ENCODE results near the gene PITPNB. TPM values are rescaled to one million over a fixed set of nuclear protein-coding genes. Genes with fewer than 3 reads are reported as not detected.

Gene PITPNB
- total RNA-seq, 1 donor from 2014 or later = 16.8 TPM

DNA sequence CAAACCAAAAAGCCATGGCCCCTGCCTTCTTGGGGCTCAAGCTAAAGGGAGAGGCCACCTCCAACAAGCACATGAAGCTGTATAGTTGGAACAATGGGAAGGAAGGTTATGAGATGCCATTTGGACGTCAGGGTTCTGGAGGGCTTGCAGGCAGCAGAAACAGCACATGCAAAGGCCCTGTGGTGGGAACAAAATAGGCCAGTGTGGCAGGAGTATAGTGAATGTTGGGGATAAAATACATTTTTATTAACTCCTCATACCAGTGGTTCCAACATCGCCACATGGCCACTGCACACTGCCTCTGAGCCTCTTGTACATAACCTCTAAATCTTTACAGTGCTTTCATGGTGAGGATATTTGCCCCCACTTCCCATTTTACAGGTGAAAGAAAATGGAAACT, 85.3 kb downstream of the PITPNB start:
- no peak for FAIRE-seq

DNA sequence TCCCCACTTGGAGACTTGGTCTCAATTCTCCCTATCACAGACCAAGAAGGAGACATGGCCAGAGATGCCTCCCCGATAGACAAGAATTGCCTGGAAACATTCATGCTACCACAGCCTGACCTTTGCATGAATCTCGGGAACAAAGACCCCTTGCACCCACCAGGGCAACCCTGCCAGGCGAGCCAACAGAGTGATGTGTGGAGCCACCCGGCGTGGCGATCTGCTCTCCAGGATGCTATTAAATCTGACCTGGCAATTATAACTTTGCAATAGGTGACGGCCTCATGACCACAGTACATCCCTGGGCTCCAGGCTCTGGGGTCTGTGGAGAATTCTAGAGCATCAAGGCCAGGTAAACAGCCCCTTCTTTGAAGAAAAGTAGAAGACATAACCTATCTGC, 86.5 kb downstream of the PITPNB start:
- H3K27me3 ChIP-seq (ENCODE audit: control insufficient read depth, insufficient read depth, low read length) = no peaks in the 10 kb centered on the region
- TF ChIP-seq, protein P1, sequence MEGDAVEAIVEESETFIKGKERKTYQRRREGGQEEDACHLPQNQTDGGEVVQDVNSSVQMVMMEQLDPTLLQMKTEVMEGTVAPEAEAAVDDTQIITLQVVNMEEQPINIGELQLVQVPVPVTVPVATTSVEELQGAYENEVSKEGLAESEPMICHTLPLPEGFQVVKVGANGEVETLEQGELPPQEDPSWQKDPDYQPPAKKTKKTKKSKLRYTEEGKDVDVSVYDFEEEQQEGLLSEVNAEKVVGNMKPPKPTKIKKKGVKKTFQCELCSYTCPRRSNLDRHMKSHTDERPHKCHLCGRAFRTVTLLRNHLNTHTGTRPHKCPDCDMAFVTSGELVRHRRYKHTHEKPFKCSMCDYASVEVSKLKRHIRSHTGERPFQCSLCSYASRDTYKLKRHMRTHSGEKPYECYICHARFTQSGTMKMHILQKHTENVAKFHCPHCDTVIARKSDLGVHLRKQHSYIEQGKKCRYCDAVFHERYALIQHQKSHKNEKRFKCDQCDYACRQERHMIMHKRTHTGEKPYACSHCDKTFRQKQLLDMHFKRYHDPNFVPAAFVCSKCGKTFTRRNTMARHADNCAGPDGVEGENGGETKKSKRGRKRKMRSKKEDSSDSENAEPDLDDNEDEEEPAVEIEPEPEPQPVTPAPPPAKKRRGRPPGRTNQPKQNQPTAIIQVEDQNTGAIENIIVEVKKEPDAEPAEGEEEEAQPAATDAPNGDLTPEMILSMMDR (IDR thresholded peaks at IDR 0.05; ENCODE audit: insufficient read depth, low read length, severe bottlenecking) = no peak
- DNase-seq (ENCODE audit: low read depth) (no peak), FAIRE-seq (no peak)
- H3K36me3 ChIP-seq (ENCODE audit: control insufficient read depth, insufficient read depth, low read length) = no peaks in the 10 kb centered on the region
- no peak overlapping the region for H3K4me3 ChIP-seq (ENCODE audit: low read depth, low read length)

More for the DNA sequence above, 85.3 kb downstream of the PITPNB start:
- Histone ChIP-seq H3K36me3 (ENCODE audit: control insufficient read depth, insufficient read depth, low read length) (no peaks in the 10 kb centered on the region), H3K27me3 (ENCODE audit: control insufficient read depth, insufficient read depth, low read length) (no peaks in the 10 kb centered on the region), H3K4me3 (ENCODE audit: low read depth, low read length) (no peak overlapping the region)
- DNase-seq (ENCODE audit: low read depth) = no peak
- TF ChIP-seq, protein P1 (IDR thresholded peaks at IDR 0.05; ENCODE audit: insufficient read depth, low read length, severe bottlenecking) = no peak

DNA sequence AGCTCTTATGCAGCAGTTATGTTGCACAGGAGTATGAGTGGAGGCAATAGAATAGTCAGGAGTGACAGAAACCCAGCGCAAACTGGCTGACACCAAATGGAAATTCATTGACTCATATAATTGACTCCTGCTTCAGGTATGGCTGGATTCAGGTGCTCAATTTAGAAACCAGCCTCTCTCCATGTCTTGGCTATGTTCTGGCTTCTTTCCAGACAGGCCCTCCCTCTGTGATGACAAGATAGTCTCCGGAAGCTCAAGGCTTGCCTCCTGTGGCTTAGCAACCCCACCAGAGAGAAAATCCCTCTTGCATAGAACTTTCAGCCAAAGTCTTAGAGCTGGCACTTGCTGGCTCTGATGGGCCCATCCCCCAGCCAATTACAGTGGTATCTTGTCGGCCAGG, 89.4 kb downstream of the PITPNB start:
- FAIRE-seq (no peak), DNase-seq (ENCODE audit: low read depth) (no peak)
- TF ChIP-seq, protein P1 (IDR thresholded peaks at IDR 0.05; ENCODE audit: insufficient read depth, low read length, severe bottlenecking) = no peak
- Histone ChIP-seq H3K4me3 (ENCODE audit: low read depth, low read length) (no peak overlapping the region), H3K27me3 (ENCODE audit: control insufficient read depth, insufficient read depth, low read length) (no peaks in the 10 kb centered on the region), H3K36me3 (ENCODE audit: control insufficient read depth, insufficient read depth, low read length) (no peaks in the 10 kb centered on the region)

DNA sequence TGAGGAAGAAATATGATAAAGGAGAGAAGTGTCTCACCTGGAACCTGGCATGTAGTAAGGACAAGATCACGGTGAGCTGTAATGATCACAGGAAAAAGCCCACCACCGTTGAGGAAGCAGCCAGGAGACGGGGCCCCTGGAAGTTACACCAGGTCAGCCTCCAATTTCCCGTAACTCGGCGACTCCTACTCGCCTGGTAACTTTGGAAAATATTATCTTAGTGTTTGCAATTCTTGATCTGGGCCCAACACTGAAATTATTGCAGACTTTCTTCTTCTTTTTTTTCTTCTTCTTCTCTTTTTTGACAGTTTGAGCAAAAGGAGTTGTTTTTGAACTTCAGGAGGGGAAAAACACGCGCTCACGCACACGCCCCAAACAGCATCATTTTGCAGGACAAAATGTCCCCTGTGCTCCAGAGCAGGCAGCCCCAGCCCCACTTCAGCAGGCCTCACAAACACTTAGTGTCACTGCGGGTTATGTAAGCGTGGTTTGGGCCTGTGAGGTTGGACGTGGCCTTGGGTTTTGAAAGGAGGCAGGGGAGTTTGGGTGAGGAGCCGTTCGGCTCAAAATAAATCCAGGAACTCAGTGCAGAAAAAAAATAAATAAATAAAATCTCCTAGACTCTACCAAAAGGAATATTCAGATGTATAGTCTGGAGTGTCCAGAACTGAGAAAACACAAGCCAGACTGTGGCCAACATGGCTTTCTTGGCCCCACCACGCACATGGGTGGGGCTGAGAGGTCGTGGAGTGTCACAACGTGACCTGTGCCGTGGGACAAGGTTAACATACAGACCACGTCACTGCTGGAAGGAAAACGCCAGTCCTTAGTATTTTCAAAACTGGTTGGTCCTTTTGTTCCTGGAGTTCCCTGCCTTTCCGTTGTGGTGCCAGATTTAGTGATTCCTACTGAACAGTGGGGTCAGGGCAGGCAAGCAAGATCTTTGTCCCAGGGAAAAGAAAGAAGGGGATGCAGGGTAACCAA, 91.2 kb downstream of the PITPNB start:
- no peak for FAIRE-seq
- TF ChIP-seq, protein P1 (IDR thresholded peaks at IDR 0.05; ENCODE audit: insufficient read depth, low read length, severe bottlenecking) = no peak
- H3K4me3 ChIP-seq (ENCODE audit: low read depth, low read length) = no peak overlapping the region

DNA sequence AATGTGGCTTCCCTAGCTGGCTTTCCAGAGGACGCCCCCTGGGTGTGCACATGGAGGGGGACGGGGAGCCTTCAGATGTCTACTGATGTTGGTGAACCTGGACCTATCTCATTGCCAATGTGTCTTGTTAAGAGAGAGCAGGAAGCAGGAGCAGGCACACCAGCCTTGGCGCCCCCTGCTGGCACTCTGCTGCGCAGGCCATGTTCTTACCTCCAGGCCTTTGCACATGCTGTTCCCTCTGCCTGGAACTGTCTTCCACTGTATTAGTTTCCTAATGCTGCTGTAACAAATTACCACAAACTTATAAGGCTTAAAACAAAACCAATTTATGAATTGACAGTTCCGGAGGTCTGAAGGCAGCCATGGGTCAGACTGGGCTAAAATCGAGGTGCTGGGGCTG, 93.9 kb downstream of the PITPNB start:
- H3K36me3 ChIP-seq (ENCODE audit: control insufficient read depth, insufficient read depth, low read length) = no peaks in the 10 kb centered on the region
- TF ChIP-seq, protein P1 (IDR thresholded peaks at IDR 0.05; ENCODE audit: insufficient read depth, low read length, severe bottlenecking) = peak; percentile 16
- no peak for FAIRE-seq

More for the DNA sequence above, 91.2 kb downstream of the PITPNB start:
- H3K27me3 ChIP-seq (ENCODE audit: control insufficient read depth, insufficient read depth, low read length) = no peaks in the 10 kb centered on the region
- no peak for DNase-seq (ENCODE audit: low read depth)
- no peaks in the 10 kb centered on the region for H3K36me3 ChIP-seq (ENCODE audit: control insufficient read depth, insufficient read depth, low read length)

More for the DNA sequence above, 93.9 kb downstream of the PITPNB start:
- no peak overlapping the region for H3K4me3 ChIP-seq (ENCODE audit: low read depth, low read length)
- no peaks in the 10 kb centered on the region for H3K27me3 ChIP-seq (ENCODE audit: control insufficient read depth, insufficient read depth, low read length)
- DNase-seq (ENCODE audit: low read depth) = no peak
